Neural cell (in vitro differentiated cells): ENCODE measurements around the gene KRTAP10-4.

Experiments used
- CTCF ChIP-seq: fragments of 450-650 bp; IDR thresholded peaks from 2 replicates; pipeline ENCODE4 v1.5.1; 2014; ENCODE audit warnings: antibody characterized with exemption, mild to moderate bottlenecking, moderate library complexity; ENCODE audit not compliant: poor library complexity, severe bottlenecking
- EP300 ChIP-seq: fragments of 450-650 bp; conservative IDR thresholded peaks from 2 replicates; pipeline ENCODE4 v1.6.1; 2014; ENCODE audit warnings: antibody characterized with exemption, mild to moderate bottlenecking, moderate library complexity; ENCODE audit not compliant: poor library complexity, severe bottlenecking
- EZH2 ChIP-seq: fragments of 200-600, 300-800 bp; shearing (Covaris generic), sonication (generic); IDR thresholded peaks from 2 replicates; pipeline ENCODE4 v1.6.1; 2014; ENCODE audit warnings: antibody characterized with exemption, low read length, borderline replicate concordance, mild to moderate bottlenecking; ENCODE audit not compliant: insufficient read depth, poor library complexity, severe bottlenecking
- TAF1 ChIP-seq: IDR thresholded peaks from 2 replicates; pipeline ENCODE4 v1.6.1; 2012; ENCODE audit warnings: low read depth

- TF ChIP-seq TAF1 (no peak), CTCF (no peak), EZH2 (no peak), EP300 (no peak)
These were observed 22.0 kb downstream of the KRTAP10-4 start for GRCh38 chr21:44595524-44595923.
